Measurements from ENCODE around the gene JAKMIP2. TPM values are rescaled to one million over a fixed set of nuclear protein-coding genes. Genes with fewer than 3 reads are reported as not detected.

Gene JAKMIP2
- total RNA-seq, 1 experiment from 2014 or later: not detected

DNA sequence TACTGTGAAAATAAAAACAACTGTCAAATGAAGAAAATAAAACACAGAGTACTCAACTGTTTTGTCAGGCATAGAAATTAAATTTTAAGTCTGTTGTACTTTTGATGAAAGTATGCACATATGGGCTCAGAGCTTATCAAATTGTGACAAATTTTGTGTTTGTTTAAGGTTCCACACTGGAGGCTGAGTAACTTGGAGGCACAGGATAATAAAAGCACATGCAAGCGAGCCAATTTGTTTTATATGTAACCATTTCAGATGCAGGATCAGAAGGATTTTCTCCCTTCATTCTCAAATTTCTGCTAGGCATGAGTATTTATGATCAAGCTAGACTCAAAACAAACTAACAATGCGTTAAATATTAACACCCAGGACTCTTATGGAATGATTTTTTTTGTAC is 87.8 kb downstream of the JAKMIP2 start:
- BruUV-seq (replicated peaks): no TSS peak
- POLR2A ChIA-PET: no interaction called here

DNA sequence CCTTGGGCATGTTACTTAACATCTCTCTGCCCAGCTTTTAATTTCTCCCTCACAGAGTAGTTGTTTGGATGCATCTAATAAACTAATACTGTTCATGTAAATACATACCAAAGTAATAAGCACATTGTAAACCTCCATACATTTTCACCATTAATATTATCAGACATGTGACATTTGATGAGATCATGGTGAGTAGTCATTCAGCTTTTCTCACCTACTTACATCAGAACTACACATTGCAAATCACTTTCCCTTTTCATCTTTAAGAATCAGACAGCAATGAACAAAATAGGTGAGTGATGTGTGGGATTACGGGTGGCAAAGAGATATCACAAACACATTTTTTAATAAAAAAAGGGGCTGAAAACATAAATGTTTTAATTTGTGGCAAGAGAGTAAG is 89.3 kb downstream of the JAKMIP2 start:
- Histone ChIP-seq H3K27ac (ENCODE audit: low read depth, low read length) (no peak overlapping the region), H2AFZ (ENCODE audit: low read depth, low read length, poor library complexity, severe bottlenecking) (no peak overlapping the region), H3K4me3 (replicated peaks in 1 of 2; ENCODE audit: low read depth in 1 of 2, low read length in 2 of 2) (no peak overlapping the region), H3K36me3 (ENCODE audit: control insufficient read depth in 1 of 2, insufficient read depth in 2 of 2, low read length in 2 of 2) (no peaks in the 10 kb centered on the region), H3K4me2 (ENCODE audit: low read length) (no peak overlapping the region), H3K4me1 (ENCODE audit: control insufficient read depth in 1 of 2, insufficient read depth in 2 of 2, low read length in 2 of 2) (no peaks in the 10 kb centered on the region), H3K9ac (ENCODE audit: low read length) (no peak overlapping the region), H3K9me2 (ENCODE audit: insufficient read depth) (no peaks in the 10 kb centered on the region), H4K20me1 (ENCODE audit: insufficient read depth) (no peaks in the 10 kb centered on the region), H3K9me3 (ENCODE audit: control insufficient read depth in 1 of 2, insufficient read depth in 1 of 2, low read depth in 1 of 2, low read length in 2 of 2) (no peaks in the 10 kb centered on the region), H3K27me3 (ENCODE audit: insufficient read depth, low read length) (0 out of 2 replicates have a peak, but pooled peaks cover 4% of the 10 kb centered on the region), H3K79me2 (ENCODE audit: insufficient read depth, low read length) (no peaks in the 10 kb centered on the region)
- intact Hi-C loops (cut with micrococcal nuclease): no loop called here
- DNase-seq (ENCODE audit: low read depth, low spot score) (no peak), ATAC-seq (no peak)
- ChIA-PET POLR2A (no interaction called here), RAD21 (ENCODE audit: low non-redundant PET in 1 of 2, low total read pairs in 2 of 2, uncharacterized antibody in 2 of 2, unreplicated experiment in 2 of 2) (no interaction called here), CTCF (interaction anchor here (0.8 kb wide), 1 partner anchor 65 kb away, joined by 4 read pairs; no protein-coding TSS in a partner anchor)
- BruUV-seq (replicated peaks): no TSS peak
- TF ChIP-seq RAD21 (IDR thresholded peaks at IDR 0.05; ENCODE audit: low read depth) (no peak), SIN3A (IDR thresholded peaks at IDR 0.05; ENCODE audit: low read depth) (no peak), CBX3 (IDR thresholded peaks at IDR 0.05; ENCODE audit: low read depth) (no peak), SP1 (IDR thresholded peaks at IDR 0.05; ENCODE audit: low read depth) (no peak), POLR2A (IDR thresholded peaks at IDR 0.05; ENCODE audit: borderline replicate concordance, extremely low read depth, insufficient read depth, insufficient read length) (no peak), EGR1 (IDR thresholded peaks at IDR 0.05; ENCODE audit: low read depth) (no peak), TCF7L2 (IDR thresholded peaks at IDR 0.05; ENCODE audit: borderline replicate concordance, extremely low read depth, insufficient read depth, insufficient read length) (no peak), ZFX (IDR thresholded peaks at IDR 0.05) (no peak)
- TF ChIP-seq, protein P1, sequence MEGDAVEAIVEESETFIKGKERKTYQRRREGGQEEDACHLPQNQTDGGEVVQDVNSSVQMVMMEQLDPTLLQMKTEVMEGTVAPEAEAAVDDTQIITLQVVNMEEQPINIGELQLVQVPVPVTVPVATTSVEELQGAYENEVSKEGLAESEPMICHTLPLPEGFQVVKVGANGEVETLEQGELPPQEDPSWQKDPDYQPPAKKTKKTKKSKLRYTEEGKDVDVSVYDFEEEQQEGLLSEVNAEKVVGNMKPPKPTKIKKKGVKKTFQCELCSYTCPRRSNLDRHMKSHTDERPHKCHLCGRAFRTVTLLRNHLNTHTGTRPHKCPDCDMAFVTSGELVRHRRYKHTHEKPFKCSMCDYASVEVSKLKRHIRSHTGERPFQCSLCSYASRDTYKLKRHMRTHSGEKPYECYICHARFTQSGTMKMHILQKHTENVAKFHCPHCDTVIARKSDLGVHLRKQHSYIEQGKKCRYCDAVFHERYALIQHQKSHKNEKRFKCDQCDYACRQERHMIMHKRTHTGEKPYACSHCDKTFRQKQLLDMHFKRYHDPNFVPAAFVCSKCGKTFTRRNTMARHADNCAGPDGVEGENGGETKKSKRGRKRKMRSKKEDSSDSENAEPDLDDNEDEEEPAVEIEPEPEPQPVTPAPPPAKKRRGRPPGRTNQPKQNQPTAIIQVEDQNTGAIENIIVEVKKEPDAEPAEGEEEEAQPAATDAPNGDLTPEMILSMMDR (IDR thresholded peaks at IDR 0.05 in 2 of 3, conservative IDR thresholded peaks at IDR 0.05 in 1 of 3; ENCODE audit: borderline replicate concordance in 1 of 3, insufficient read depth in 1 of 3, low read depth in 2 of 3, low read length in 2 of 3): no peak

More for the DNA sequence above, 87.8 kb downstream of the JAKMIP2 start:
- Histone ChIP-seq H3K4me1 (ENCODE audit: control insufficient read depth in 1 of 2, insufficient read depth in 2 of 2, low read length in 2 of 2) (no peaks in the 10 kb centered on the region), H3K27ac (ENCODE audit: low read depth, low read length) (no peak overlapping the region), H3K9me2 (ENCODE audit: insufficient read depth) (no peaks in the 10 kb centered on the region), H3K79me2 (ENCODE audit: insufficient read depth, low read length) (no peaks in the 10 kb centered on the region), H3K4me3 (replicated peaks in 1 of 2; ENCODE audit: low read depth in 1 of 2, low read length in 2 of 2) (no peak overlapping the region), H3K27me3 (ENCODE audit: insufficient read depth, low read length) (peaks cover 4% of the 10 kb centered on the region; the same call in 1 of the 2 replicates), H4K20me1 (ENCODE audit: insufficient read depth) (no peaks in the 10 kb centered on the region), H2AFZ (ENCODE audit: low read depth, low read length, poor library complexity, severe bottlenecking) (no peak overlapping the region), H3K9ac (ENCODE audit: low read length) (no peak overlapping the region), H3K36me3 (ENCODE audit: control insufficient read depth in 1 of 2, insufficient read depth in 2 of 2, low read length in 2 of 2) (no peaks in the 10 kb centered on the region), H3K4me2 (ENCODE audit: low read length) (no peak overlapping the region), H3K9me3 (ENCODE audit: control insufficient read depth in 1 of 2, insufficient read depth in 1 of 2, low read depth in 1 of 2, low read length in 2 of 2) (no peaks in the 10 kb centered on the region)
- intact Hi-C loops (cut with micrococcal nuclease): no loop called here
- no peak for ATAC-seq
- ChIA-PET RAD21 (ENCODE audit: low non-redundant PET in 1 of 2, low total read pairs in 2 of 2, uncharacterized antibody in 2 of 2, unreplicated experiment in 2 of 2) (no interaction called here), CTCF (no interaction called here)
- TF ChIP-seq RAD21 (IDR thresholded peaks at IDR 0.05; ENCODE audit: low read depth) (no peak), POLR2AphosphoS5 (IDR thresholded peaks at IDR 0.05; ENCODE audit: low read depth, low read length) (no peak), CEBPB (IDR thresholded peaks at IDR 0.05; ENCODE audit: low read depth) (no peak), EZH2phosphoT487 (IDR thresholded peaks at IDR 0.05; ENCODE audit: borderline replicate concordance) (no peak), SRF (IDR thresholded peaks at IDR 0.05; ENCODE audit: low read depth) (no peak), TCF7L2 (IDR thresholded peaks at IDR 0.05; ENCODE audit: borderline replicate concordance, extremely low read depth, insufficient read depth, insufficient read length) (no peak)
- TF ChIP-seq, protein P2, sequence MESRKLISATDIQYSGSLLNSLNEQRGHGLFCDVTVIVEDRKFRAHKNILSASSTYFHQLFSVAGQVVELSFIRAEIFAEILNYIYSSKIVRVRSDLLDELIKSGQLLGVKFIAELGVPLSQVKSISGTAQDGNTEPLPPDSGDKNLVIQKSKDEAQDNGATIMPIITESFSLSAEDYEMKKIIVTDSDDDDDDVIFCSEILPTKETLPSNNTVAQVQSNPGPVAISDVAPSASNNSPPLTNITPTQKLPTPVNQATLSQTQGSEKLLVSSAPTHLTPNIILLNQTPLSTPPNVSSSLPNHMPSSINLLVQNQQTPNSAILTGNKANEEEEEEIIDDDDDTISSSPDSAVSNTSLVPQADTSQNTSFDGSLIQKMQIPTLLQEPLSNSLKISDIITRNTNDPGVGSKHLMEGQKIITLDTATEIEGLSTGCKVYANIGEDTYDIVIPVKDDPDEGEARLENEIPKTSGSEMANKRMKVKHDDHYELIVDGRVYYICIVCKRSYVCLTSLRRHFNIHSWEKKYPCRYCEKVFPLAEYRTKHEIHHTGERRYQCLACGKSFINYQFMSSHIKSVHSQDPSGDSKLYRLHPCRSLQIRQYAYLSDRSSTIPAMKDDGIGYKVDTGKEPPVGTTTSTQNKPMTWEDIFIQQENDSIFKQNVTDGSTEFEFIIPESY (IDR thresholded peaks at IDR 0.05; ENCODE audit: extremely low read depth, insufficient replicate concordance, low read length): no peak
- TF ChIP-seq, protein P3, sequence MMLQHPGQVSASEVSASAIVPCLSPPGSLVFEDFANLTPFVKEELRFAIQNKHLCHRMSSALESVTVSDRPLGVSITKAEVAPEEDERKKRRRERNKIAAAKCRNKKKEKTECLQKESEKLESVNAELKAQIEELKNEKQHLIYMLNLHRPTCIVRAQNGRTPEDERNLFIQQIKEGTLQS (IDR thresholded peaks at IDR 0.05): no peak
- no peak for DNase-seq (ENCODE audit: low read depth, low spot score)

Data from HCT116 (cell line).